ENCODE results near the gene AKR1D1.
"Not testable (repeated sequence)": the region's sequence is repeated elsewhere in the genome, so short reads cannot be mapped to it uniquely, and the experiment has no call there.

AKR1D1 gene

GRCh38 chr7:138086563-138087270, 10.5 kb downstream of the AKR1D1 start:
- TF ChIP-seq CTCF (IDR thresholded peaks at IDR 0.05; ENCODE audit: low read depth, low read length): no peak

GRCh38 chr7:138089080-138089901, 13.0 kb downstream of the AKR1D1 start:
- no peak overlapping the region for H3K4me3 ChIP-seq (ENCODE audit: low read depth, low read length)
- TF ChIP-seq CTCF (IDR thresholded peaks at IDR 0.05; ENCODE audit: low read depth, low read length): no peak

More at GRCh38 chr7:138086563-138087270, 10.5 kb downstream of the AKR1D1 start:
- H3K4me3 ChIP-seq (ENCODE audit: low read depth, low read length): no peak overlapping the region

GRCh38 chr7:138091032-138091431, 14.8 kb downstream of the AKR1D1 start:
- no peak overlapping the region for H3K4me3 ChIP-seq (ENCODE audit: low read depth, low read length)

GRCh38 chr7:138091840-138092239, 15.6 kb downstream of the AKR1D1 start:
- not testable (repeated sequence) for H3K4me3 ChIP-seq (ENCODE audit: low read depth, low read length)

More at GRCh38 chr7:138091032-138091431, 14.8 kb downstream of the AKR1D1 start:
- no peak for TF ChIP-seq CTCF (IDR thresholded peaks at IDR 0.05; ENCODE audit: low read depth, low read length)

GRCh38 chr7:138092486-138093028, 16.3 kb downstream of the AKR1D1 start:
- no peak overlapping the region for H3K4me3 ChIP-seq (ENCODE audit: low read depth, low read length)
- no peak for TF ChIP-seq CTCF (IDR thresholded peaks at IDR 0.05; ENCODE audit: low read depth, low read length)

- TF ChIP-seq CTCF (IDR thresholded peaks at IDR 0.05; ENCODE audit: low read depth, low read length): no peak
- H3K4me3 ChIP-seq (ENCODE audit: low read depth, low read length): no peak overlapping the region
Observed at GRCh38 chr7:138095972-138096935, 20.0 kb downstream of the AKR1D1 start.

Data from WI38 (cell line).